ENCODE data around the gene RFX7. TPM values are rescaled to one million over a fixed set of nuclear protein-coding genes. Genes with fewer than 3 reads are reported as not detected.

RFX7 gene
- polyA plus RNA-seq, 1 experiment, result 9.1 TPM

GRCh38 chr15:56242576-56243162 lies 1.0 kb downstream of the RFX7 start:
- H3K4me3 ChIP-seq (ENCODE audit: low read depth, low read length), result peak overlapping the region; percentile 75
- ChIA-PET POLR2A (interaction anchor here (0.6 kb wide), 1 partner anchor 24 kb away, joined by 3 read pairs; no protein-coding TSS in a partner anchor), CTCF (no interaction called here)
- H3K27ac ChIP-seq (ENCODE audit: low read depth, low read length), result no peak overlapping the region
- H3K27me3 ChIP-seq (ENCODE audit: control insufficient read depth, insufficient read depth, low read length), result no peaks in the 10 kb centered on the region
- H3K9me3 ChIP-seq (ENCODE audit: control insufficient read depth, insufficient read depth, low read length), result no peaks in the 10 kb centered on the region
- DNase-seq (ENCODE audit: low read depth, low spot score), result no peak
- no peak for TF ChIP-seq CTCF (IDR thresholded peaks at IDR 0.05; ENCODE audit: low read depth, low read length)

GRCh38 chr15:56241374-56242105 lies 2.1 kb downstream of the RFX7 start:
- ChIA-PET POLR2A (no interaction called here), CTCF (no interaction called here)
- Histone ChIP-seq H3K27me3 (ENCODE audit: control insufficient read depth, insufficient read depth, low read length) (no peaks in the 10 kb centered on the region), H3K27ac (ENCODE audit: low read depth, low read length) (no peak overlapping the region), H3K4me3 (ENCODE audit: low read depth, low read length) (peak overlapping the region; percentile 75), H3K9me3 (ENCODE audit: control insufficient read depth, insufficient read depth, low read length) (no peaks in the 10 kb centered on the region)
- DNase-seq (ENCODE audit: low read depth, low spot score), result no peak
- no peak for TF ChIP-seq CTCF (IDR thresholded peaks at IDR 0.05; ENCODE audit: low read depth, low read length)

GRCh38 chr15:56240390-56240789 lies 3.3 kb downstream of the RFX7 start:
- H3K9me3 ChIP-seq (ENCODE audit: control insufficient read depth, insufficient read depth, low read length), result no peaks in the 10 kb centered on the region
- H3K4me3 ChIP-seq (ENCODE audit: low read depth, low read length), result peak overlapping the region; percentile 25
- DNase-seq (ENCODE audit: low read depth, low spot score), result no peak
- no peak for TF ChIP-seq CTCF (IDR thresholded peaks at IDR 0.05; ENCODE audit: low read depth, low read length)
- H3K27ac ChIP-seq (ENCODE audit: low read depth, low read length), result no peak overlapping the region
- H3K27me3 ChIP-seq (ENCODE audit: control insufficient read depth, insufficient read depth, low read length), result no peaks in the 10 kb centered on the region
- CTCF ChIA-PET, result interaction anchor here (0.6 to 0.7 kb wide), 2 partner anchors 594 to 994 kb away, joined by 4 to 5 read pairs; no protein-coding TSS in a partner anchor
- POLR2A ChIA-PET, result no interaction called here

GRCh38 chr15:56236197-56236596 lies 7.5 kb downstream of the RFX7 start:
- peaks cover 10% of the 10 kb centered on the region; the same call in 1 of the 2 replicates for H3K9me3 ChIP-seq (ENCODE audit: control insufficient read depth, insufficient read depth, low read length)
- H3K27me3 ChIP-seq (ENCODE audit: control insufficient read depth, insufficient read depth, low read length), result no peaks in the 10 kb centered on the region
- POLR2A ChIA-PET, result no interaction called here
- TF ChIP-seq CTCF (IDR thresholded peaks at IDR 0.05; ENCODE audit: low read depth, low read length), result no peak
- H3K4me3 ChIP-seq (ENCODE audit: low read depth, low read length), result no peak overlapping the region
- CTCF ChIA-PET, result interaction anchor here (2.7 kb wide), 1 partner anchor 9 kb away, joined by 12 read pairs; no protein-coding TSS in a partner anchor
- no peak for DNase-seq (ENCODE audit: low read depth, low spot score)
- H3K27ac ChIP-seq (ENCODE audit: low read depth, low read length), result no peak overlapping the region

- ChIA-PET CTCF (interaction anchor here (2.7 kb wide), 1 partner anchor 10 kb away, joined by 12 read pairs; no protein-coding TSS in a partner anchor), POLR2A (no interaction called here)
- no peak overlapping the region for H3K4me3 ChIP-seq (ENCODE audit: low read depth, low read length)
- H3K9me3 ChIP-seq (ENCODE audit: control insufficient read depth, insufficient read depth, low read length), result peaks cover 10% of the 10 kb centered on the region; the same call in 1 of the 2 replicates
- no peak for TF ChIP-seq CTCF (IDR thresholded peaks at IDR 0.05; ENCODE audit: low read depth, low read length)
- H3K27ac ChIP-seq (ENCODE audit: low read depth, low read length), result no peak overlapping the region
- no peak for DNase-seq (ENCODE audit: low read depth, low spot score)
- no peaks in the 10 kb centered on the region for H3K27me3 ChIP-seq (ENCODE audit: control insufficient read depth, insufficient read depth, low read length)
These were observed 8.9 kb downstream of the RFX7 start for GRCh38 chr15:56234804-56235203.
